Head of caudate nucleus (tissue), 42 donors: ENCODE results near the gene TLE1.
A peak's percentile ranks its signal among the peaks of the same experiment; 100 is the strongest.
"Not testable (repeated sequence)": the region's sequence is repeated elsewhere in the genome, so short reads cannot be mapped to it uniquely, and the experiment has no call there.

Experiments used
- DNase-seq, 42 donors: peaks; one replicate each; pipeline versions ENCODE4 v3.0.0 to v3.0.0-alpha.2; 2020 to 2021; ENCODE audit warnings: mixed read lengths in 7 of 42
- intact Hi-C: fragments of 100-400 bp; cut with DNase I; formaldehyde crosslinking; loops from one replicate; pipeline ENCODE4 v1.15.0; 2022

Gene TLE1

GRCh38 chr9:81610740-81611107 is 78.6 kb downstream of the TLE1 start:
- intact Hi-C loops, result no loop called here
- no peak for DNase-seq

- peak in 19 of 42 donors; percentile 23 to 82 (median 51) for DNase-seq
Observed at GRCh38 chr9:81609782-81610739, 79.3 kb downstream of the TLE1 start.

GRCh38 chr9:81608289-81608657 is 81.1 kb downstream of the TLE1 start:
- intact Hi-C loops, result no loop called here

More at GRCh38 chr9:81609782-81610739, 79.3 kb downstream of the TLE1 start:
- intact Hi-C loops, result no loop called here

GRCh38 chr9:81607593-81608288 is 81.6 kb downstream of the TLE1 start:
- intact Hi-C loops, result no loop called here
- no peak for DNase-seq

More at GRCh38 chr9:81608289-81608657, 81.1 kb downstream of the TLE1 start:
- DNase-seq, result no peak

GRCh38 chr9:81606261-81606660 is 83.1 kb downstream of the TLE1 start:
- DNase-seq, intact Hi-C loops: not testable (repeated sequence)

- intact Hi-C loops, result no loop called here
- no peak for DNase-seq
Observed at GRCh38 chr9:81605170-81605670, 84.1 kb downstream of the TLE1 start.

GRCh38 chr9:81604306-81605169 is 84.8 kb downstream of the TLE1 start:
- no peak for DNase-seq
- intact Hi-C loops, result no loop called here

GRCh38 chr9:81602887-81603680 is 86.3 kb downstream of the TLE1 start:
- no peak for DNase-seq
- intact Hi-C loops, result no loop called here

GRCh38 chr9:81601639-81602623 is 87.4 kb downstream of the TLE1 start:
- peak in 1 of 42 donors; percentile 31 for DNase-seq

GRCh38 chr9:81600631-81601030 is 88.7 kb downstream of the TLE1 start:
- intact Hi-C loops, result no loop called here

More at GRCh38 chr9:81601639-81602623, 87.4 kb downstream of the TLE1 start:
- intact Hi-C loops, result no loop called here

GRCh38 chr9:81599837-81600236 is 89.5 kb downstream of the TLE1 start:
- intact Hi-C loops, result no loop called here
- DNase-seq, result no peak

More at GRCh38 chr9:81600631-81601030, 88.7 kb downstream of the TLE1 start:
- DNase-seq, result peak in 1 of 42 donors; percentile 25

GRCh38 chr9:81598811-81599210 is 90.5 kb downstream of the TLE1 start:
- intact Hi-C loops, result no loop called here
- DNase-seq, result peak in 1 of 42 donors; percentile 35

GRCh38 chr9:81598123-81598497 is 91.2 kb downstream of the TLE1 start:
- DNase-seq, result peak in 1 of 42 donors; percentile 41
- intact Hi-C loops, result no loop called here

- DNase-seq, result peak in 1 of 42 donors; percentile 38
- intact Hi-C loops, result no loop called here
Observed at GRCh38 chr9:81597419-81598122, 91.8 kb downstream of the TLE1 start.

GRCh38 chr9:81596679-81597418 is 92.5 kb downstream of the TLE1 start:
- intact Hi-C loops, result no loop called here
- DNase-seq, result peak in 1 of 42 donors; percentile 25
